HG03432 (cell line): ENCODE data around the gene SEC24D.
A peak's percentile ranks its signal among the peaks of the same experiment; 100 is the strongest.

ENCODE experiments used
- ATAC-seq: cut with Tn5 transposase; IDR thresholded peaks from one replicate; pipeline ENCODE4 v1.9.1; 2021; ENCODE audit warnings: mild to moderate bottlenecking, moderate library complexity; ENCODE audit not compliant: unreplicated experiment

SEC24D gene

DNA sequence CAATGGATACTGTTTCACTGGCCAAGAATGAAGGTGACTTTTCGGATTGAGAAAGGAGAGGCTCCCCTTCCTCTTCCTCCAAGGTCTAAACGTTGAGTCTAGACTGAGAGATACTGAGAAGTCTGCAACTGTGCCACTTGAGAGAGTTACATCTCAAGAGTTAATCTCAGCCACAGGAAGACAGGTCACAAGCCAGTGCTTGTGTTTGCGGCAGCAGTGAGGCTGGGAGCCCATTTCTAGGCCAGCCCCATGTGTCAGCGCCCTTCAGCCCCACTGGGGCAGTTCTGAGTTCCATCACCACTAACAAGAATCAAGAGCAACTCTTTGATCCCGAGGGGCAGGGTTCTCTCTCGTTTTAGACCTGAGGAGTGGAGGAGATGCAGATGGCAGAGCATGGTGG, 7.3 kb upstream of the SEC24D start:
- ATAC-seq: peak; percentile 69

DNA sequence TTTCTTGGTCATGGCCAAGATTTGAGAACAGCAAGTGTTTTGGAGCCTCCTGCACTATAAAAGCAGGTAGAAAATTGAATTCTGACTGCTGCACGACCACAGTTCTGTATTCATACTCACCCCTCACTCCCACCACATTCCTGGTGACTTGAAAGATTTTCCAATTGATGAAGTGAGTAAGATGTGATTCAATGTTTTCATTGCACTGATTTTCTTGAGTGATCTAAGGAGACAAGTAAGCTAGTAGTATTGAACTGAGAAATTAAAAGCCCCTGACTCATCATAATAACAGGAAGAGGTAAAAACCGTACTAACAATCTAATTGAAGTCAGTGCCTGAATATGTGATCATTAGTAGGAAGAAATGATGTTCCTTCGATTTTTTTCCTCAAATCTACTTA, 6.1 kb upstream of the SEC24D start:
- ATAC-seq: no peak

DNA sequence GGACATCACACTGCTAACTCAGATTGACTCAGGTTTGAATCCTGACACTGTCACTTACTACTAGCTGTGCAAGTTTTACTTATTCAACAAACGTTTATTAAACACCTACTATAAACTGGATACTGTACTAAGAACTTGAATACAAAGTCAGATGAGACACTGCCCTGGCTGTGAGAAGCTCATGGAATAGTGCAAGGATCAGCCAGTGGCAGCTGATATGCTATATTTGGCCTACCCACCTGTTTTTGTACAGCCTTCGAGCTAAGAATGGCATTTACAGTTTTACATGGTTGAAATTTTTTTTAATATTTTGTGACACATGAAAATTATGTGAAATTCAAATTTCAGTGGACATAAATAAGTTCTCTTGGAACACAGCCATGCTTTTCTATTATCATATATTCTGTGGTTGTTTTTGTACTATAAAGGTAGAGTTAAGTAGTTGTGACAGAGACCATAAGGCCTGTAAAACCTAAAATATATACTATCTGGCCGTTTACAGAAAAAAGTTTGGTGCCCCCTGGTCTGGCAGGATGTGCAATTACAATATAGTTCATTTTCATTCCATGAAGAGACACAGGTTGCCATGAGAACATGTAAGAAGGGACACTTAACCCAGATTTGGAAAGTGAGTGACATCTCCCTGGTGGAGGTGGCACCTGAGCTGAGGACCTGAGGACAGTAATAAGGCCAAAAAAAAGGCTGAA, 3.4 kb upstream of the SEC24D start:
- no peak for ATAC-seq

DNA sequence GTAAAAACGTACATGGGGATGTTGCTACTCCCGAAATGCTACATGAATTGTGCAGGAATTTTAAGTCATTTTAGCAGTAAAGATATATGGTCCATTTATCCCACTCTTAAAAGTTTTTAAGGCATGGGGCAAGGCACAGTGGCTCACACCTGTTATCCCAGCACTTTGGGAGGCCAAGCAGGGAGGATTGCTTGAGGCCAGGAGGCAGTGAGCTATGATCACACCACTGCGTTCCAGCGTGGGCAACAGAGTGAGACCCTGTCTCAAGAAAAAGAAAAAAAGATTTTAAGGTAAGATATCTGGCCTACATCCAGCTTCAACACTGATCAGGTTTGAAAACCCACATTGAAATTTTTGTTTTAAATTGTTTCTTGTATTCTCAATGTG, 1.2 kb upstream of the SEC24D start:
- no peak for ATAC-seq

DNA sequence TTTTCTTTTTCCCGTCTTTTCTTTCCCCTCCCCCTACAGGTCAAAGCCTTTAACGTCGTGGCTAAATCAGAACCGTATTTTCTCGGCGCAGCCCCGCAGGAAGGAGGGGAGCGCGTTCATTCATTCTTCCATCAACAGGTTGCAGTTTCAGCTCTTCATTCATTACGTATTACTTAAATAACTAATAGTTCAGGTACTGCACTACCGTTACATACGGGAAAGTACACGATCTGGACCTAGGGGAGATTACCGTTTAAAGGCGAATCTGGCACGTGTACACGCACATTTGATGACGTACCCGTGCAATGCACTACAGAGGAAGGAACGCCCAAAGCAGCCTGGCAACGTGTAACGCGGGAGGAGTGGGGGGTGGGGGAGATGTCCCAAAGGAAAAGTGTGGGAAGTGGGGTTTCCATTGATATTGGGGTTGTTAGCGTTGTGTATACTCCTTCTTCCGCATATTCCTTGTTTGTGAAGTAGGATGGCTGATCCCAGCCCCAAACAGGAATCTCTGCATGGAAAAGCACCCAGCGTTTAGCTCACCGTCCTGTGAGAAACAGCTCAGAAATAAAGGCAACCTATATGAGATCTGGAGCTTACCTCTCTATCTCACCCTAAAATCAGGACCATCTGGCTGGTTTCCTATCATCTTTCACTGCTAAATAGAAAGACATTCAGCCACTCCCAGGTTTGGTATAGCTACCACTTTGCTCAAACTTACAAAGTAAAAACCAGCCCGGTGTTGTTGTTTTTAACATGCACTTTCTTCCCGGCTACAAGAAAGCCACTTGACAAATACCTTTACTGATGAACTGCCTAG, 585 bp upstream of the SEC24D start:
- ATAC-seq: peak; percentile 48

DNA sequence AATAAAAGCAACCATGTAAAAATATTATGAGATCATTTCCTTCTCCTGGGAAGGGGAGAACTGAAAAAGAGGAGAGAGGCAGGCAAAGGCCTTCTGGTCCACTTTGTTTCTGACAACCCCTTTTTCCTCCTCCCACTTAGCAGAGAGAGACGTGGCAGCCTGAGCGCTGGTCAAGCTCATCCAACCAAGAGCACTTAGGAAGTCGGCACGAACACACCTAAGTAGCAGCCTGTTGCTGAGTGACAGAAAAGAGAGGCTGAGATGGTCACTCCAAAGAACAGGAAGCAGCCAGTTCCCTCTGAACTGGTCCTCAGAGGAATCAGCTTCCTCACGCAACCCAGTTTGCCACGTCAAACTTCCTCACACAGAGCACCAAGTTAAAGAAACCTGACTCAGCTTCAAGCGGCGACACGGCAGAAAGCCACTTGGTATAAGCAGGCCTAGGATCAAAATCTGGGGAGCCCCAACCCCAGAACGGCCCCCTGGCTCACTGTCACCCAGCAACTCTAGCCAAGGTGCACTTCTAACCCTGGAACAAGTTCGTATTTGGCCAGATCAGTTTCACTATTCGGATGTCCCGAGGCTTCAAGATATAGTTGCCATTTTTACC, 861 bp downstream of the SEC24D start:
- peak; percentile 58 for ATAC-seq

DNA sequence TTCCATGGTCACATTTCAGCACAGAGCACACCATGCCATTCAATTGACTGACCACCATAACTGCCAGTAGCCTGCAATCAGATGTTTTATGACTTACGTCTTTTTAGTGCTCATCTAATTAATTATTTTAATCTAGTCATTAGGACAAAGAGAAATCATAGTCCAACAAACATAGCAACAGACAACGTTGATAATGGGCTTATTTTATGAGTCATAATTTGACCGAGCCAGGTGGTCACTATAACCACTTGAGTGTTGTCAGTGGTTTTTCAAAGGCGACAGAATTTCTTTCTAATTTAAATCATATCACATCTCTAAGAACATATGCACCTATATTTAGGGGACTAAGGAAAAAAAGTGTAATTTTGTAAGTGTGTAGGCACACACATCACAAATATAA, 1.9 kb downstream of the SEC24D start:
- ATAC-seq: peak; percentile 8

DNA sequence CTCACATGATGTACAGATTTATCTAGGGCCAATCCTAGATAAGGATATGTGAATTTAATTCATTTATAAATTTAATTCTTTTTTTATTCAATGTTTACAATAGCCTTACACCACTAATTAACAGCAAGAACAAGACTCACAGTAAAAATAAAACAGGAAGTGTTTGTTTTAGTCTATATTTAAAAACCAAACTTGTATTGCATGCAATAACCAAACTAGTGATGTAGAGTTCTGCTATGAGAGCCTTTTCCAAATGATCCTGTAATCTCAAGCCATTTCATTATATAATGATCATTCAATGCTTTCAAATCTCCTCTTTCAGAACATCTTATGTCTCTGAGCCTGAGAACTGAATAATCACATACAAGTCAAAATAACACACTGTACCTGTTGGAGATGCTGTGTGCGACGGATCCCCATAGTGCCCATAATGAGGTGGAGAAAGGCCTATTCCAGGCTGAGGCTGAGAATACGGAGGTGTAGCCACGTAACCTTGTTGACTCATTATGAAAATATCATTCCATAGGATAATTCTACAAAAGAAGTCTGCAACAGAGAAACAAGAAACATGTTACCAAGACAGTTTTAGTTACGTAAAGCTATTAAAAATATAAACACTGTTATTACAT, 2.6 kb downstream of the SEC24D start:
- no peak for ATAC-seq

DNA sequence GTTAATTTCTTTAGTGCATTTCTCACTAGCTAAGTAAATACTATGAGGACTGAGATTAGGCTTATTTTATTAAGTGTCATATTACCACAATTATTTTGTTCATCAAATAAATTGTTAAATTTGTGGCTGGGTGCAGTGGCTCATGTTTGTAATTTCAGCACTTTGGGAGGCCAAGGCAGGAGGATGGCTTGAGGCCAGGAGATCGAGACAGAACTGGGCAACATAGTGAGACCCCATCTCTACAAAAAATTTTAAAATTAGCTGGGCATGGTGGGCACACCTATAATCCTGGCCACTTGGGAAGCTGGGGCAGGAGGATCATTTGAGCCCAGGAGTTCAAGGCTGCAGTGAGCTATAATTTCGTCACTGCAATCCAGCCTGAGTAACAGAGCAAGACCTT, 6.8 kb downstream of the SEC24D start:
- ATAC-seq: no peak

DNA sequence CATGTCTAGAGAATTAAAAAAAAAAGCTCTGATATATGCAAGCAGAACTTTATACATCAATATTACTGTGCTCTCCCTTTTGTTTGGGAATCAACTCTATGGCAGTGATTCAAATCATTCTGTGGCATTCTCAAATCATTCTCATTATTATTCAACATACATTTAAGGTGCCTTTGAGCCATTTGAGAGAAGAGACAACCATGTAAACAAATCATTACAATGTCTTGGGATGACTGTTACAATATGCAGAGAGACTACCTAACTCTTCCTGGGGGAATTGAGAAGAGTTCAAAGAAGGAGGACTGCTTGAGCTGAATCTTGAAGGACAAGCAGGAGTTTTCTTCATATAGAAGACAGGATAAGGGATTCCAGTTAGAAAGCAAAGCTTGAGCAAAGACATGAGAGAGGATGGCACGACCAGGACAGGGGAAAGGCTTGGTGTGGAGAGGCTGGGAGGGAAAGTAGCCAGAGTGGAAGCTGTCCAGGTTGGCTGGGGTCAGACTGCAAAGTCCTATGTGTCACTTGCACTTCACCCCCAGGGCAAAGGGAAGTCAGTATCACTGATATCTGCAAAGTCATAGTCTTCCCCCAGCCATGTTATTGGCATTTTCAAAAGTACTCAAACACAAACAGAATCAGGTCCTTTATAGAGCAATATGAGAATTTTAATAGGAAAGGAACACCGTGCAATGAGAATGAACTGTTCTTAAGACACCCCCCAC, 9.0 kb downstream of the SEC24D start:
- peak; percentile 53 for ATAC-seq

DNA sequence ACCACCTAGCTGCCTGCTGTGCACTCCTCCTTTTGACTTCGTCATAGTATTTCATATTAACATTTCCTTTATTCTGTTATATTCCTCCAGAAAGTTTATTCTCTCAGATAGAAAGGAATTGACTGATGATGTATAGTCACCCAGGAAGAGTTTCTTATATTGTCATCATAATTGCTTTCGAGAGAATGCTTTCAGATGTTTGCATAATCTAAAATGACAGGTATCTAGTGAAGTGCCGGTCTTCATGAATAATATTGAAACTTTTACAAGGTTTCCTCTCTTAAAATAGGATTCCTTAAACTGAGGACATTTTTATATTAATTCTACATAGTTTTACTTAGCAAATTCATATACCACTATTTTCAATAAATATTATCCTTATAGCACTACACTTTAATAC, 10.1 kb downstream of the SEC24D start:
- peak; percentile 80 for ATAC-seq

DNA sequence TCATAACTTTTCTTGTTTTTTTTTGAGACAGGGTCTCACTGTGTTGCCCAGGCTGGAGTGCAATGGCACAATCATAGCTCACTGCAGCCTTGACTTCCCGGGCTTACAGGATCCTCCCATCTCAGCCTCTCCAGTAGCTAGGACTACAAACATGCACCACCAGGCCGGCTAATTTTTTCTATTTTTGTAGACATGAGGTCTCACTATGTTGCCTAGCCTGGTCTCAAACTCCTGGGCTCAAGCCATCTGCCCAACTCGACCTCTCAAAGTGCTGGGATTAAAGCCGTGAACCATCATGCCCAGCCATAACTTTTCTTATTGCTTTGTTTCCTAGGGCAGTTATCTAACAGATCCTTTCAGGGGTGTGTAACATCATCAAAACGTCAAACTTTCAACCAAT, 11.8 kb downstream of the SEC24D start:
- ATAC-seq: no peak

DNA sequence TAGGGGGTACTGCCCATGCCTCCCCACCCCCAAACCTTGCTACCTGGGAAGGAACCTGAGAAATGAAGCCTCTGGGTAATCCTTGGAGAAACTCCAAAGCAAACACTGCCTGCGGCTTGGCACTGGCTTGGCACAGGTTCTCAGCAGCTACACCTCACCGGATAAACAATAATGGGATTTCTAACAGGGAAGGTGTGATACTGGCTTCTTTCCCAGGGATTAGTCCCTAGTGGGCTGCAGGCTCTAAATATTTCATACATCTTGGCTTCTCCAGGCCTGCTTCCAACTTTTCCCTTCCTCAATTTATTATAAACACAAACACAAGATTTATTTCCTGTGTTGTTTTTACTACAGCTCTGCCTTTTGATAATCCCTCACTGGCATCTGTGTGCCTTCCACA, 12.5 kb downstream of the SEC24D start:
- no peak for ATAC-seq

DNA sequence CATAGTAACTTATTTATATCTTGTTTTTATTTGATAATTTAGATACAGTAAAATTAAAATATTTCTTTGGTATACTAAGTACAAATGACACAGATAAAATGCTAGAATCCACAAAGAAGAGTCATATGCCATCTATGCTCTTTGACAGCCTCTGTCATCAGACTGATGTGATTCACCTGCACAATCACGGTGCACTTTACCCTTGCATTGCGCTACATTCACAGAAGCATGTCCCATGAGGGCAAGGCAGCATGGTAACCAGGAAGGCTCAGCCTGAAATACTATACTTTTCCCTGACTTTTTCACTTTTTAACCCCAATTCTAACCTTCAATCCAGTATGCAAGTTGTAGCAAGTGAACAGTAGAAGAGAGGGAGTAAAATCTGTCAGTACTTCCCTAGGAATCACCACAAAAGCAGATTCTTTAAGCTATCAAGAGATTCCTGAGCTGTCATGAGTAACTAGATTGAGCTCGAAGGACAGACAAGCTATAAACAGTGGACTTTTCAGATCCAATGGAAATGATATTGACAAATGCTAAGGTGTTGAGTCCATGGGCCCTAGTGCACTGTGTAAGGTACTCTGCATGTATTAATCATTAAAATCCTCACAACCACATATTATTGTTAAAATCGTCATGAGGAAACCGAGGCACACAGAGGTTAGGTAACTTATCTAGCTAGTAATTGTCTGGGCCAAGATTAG, 14.2 kb downstream of the SEC24D start:
- ATAC-seq: no peak

DNA sequence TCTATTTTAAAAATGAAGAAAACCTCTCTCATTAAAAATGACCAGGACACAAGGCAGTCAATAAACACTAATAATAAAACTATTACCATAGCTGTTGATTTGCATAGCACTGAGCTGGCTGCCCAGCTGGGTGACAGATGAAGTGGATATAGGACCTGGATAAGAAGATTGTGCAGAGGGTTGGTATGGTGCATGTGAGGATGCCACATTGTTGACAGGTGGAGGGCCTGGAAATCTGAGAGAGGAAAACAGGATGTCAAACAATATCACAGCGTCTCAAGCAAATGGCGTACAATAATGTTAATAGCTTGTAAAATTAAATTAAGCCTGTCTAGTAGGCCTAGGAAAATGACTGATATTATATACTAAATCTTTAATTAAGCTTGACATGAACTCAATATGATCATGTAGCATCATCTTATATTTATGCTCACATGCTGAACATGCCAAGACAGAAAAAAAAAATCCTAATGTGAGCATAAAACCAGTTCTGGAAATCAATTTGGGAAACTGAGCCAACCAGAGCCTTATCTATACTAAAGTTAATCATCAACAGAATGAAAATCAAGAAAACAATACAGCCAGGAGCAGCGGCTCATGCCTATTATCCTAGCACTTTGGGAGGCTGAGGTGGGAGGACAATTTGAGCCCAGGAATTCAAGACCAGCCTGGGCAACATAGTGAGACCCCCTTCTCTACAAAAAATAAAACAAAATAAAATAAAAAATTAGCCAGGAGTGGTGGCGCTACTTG, 18.6 kb downstream of the SEC24D start:
- no peak for ATAC-seq

DNA sequence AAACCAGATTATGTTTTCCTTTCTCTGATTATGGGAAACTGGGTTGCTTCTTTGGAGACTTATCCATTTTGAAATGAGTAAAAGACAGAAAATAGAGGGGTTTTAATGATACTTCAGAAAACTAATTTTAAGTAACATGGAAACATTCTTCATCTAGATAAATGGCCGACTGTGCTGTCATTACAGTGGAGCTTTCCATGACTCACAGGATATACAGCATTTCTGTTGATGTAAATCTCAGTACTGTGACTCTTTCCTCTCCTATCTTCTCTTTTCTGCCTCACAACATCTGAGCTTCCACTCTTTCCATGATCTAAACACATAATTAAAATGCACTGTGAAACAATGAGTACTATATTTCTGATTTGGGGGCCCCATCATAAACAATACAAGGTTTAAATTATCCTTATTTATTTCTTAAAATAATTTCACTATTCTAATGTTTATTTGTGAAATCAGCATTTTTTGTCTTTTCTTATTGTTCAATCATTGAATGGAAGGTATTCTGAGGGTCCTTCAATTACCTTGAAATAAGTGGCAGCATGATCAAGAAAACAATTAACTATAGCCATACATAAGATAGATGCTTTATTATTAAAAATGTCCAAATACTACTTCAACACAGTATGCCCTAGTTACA, 19.3 kb downstream of the SEC24D start:
- no peak for ATAC-seq

DNA sequence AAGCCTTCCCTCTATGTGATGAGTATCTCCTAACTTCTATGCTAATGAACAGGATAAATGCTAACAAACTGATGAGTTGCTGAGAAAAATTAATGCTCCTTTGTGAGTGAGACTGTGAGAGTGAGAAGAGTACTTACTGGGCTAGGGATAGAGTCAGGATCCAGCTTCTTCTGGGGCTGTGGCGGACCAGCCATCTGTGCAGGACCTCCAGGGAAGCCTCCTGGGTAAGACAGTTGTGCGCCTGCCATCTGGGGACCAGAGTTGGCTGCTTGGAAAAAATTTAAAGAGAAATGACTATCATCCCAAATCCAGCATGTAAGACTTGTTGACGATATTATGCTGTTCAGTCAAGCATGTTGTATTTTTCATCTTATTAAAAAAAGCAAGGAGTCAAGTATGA, 21.0 kb downstream of the SEC24D start:
- ATAC-seq: no peak

DNA sequence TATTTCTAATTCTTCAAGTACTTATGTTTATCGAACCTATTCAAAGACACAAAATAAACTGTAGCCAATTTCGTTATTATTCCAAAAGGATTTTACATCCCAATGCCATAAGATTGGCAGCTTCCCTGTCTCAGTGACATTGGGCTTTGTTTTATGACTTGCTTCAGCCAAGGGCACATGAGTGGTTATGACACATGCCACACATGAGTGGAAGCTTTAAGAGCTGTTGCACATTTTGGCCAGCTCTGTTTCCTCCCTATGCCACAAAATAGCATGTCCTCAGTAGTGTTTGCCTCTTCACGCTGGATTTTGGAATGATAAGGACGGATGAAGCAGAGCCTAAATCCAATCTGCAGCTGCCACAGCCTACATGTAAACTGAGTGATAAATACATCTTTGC, 21.9 kb downstream of the SEC24D start:
- no peak for ATAC-seq

DNA sequence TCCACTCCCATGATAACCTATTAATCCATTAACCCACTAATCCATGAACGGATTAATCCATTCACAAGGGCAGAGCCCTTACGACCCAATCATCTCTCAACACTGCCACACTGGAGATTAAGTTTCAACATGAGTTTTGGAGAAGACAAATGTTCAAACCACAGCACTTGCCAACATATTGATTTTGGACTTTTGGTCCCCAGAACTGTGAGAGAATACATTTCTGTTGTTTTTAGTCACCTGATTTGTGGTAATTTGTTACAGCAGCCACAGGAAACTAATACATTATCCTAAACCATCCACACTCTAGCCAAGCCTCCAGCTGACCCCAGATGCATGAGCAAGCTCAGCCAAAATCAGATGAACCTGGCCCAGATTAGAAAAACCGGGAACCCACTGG, 22.4 kb downstream of the SEC24D start:
- ATAC-seq: no peak
